Peyer's patch (tissue), 4 donors: ENCODE results near the gene OPCML.

Experiments used
- CTCF ChIP-seq, 6 experiments: fragments of 450-650 bp in 4 of 6; fragments of 200-600 bp in 2 of 6; sonication (generic) in 1 of 6; IDR thresholded peaks; one replicate each; pipeline ENCODE4 v1.5.1; 2017 to 2019; ENCODE audit warnings: antibody characterized with exemption in 6 of 6, mild to moderate bottlenecking in 3 of 6, moderate library complexity in 1 of 6
- POLR2A ChIP-seq, 2 donors: fragments of 450-650 bp; IDR thresholded peaks; one replicate each; pipeline ENCODE4 v1.5.1; 2017; ENCODE audit warnings: antibody characterized with exemption in 2 of 2, mild to moderate bottlenecking in 2 of 2, moderate library complexity in 2 of 2

- no peak for TF ChIP-seq CTCF (IDR thresholded peaks at IDR 0.05)
- no peak for TF ChIP-seq POLR2A (IDR thresholded peaks at IDR 0.05)
Measured at GRCh38 chr11:133479209-133479608, 53.1 kb downstream of the OPCML start.
